ENCODE data around the gene MAP3K1.
A peak's percentile ranks its signal among the peaks of the same experiment; 100 is the strongest.

The MAP3K1 gene

DNA sequence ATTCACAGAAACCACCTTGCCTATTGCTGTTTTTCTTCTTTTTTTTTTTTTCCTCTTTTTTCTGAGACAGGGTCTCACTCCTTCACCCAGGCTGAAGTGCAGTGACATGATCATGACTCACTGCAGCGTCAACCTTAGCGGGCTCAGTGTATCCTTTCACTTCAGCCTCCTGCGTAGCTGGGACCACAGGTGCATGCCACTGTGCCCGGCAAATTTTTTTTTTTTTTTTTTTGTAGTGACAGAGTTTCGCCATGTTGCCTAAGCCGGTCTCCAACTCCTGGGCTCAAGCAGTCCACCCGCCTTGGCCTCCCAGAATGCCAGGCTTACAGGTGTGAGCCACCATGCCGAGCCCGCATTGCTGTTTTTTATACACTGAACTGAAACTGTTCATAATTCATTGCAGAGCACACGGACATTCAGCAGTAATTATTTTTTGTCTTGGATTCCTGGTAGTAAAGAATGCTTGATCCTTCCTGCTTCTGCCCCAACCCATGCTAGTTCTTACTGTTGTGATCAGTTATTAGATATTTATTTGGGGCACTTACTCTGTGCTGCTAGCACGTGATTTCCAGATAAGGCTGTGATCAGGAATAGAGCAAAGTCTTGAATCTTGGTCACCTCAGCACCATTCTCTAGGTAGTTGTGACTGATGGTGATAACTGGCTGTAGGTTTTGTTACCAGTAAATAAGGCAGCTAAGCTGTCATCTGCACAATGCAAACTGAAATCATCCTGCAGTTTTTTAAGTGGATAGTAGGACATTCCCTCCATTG is 14.0 kb downstream of the MAP3K1 start:
- Histone ChIP-seq H3K27me3 (ENCODE audit: low read depth, low read length) (no peaks in the 10 kb centered on the region), H2AFZ (ENCODE audit: low read depth, low read length) (no peak overlapping the region), H3K9me3 (ENCODE audit: insufficient read depth, low read length) (no peaks in the 10 kb centered on the region), H3K27ac (ENCODE audit: low read length) (no peak overlapping the region), H3K36me3 (replicated peaks; ENCODE audit: low read depth, low read length) (peaks cover 2% of the 10 kb centered on the region), H3K79me2 (ENCODE audit: low read length) (peaks cover 100% of the 10 kb centered on the region), H3K4me1 (ENCODE audit: low read length) (peaks cover 42% of the 10 kb centered on the region), H3K4me3 (ENCODE audit: low read length) (peak overlapping the region; percentile 52), H4K20me1 (ENCODE audit: insufficient read depth, low read length) (peaks cover 98% of the 10 kb centered on the region), H3K4me2 (ENCODE audit: low read length) (peak overlapping the region; percentile 67), H3K9ac (ENCODE audit: low read length) (no peak overlapping the region)
- TF ChIP-seq, protein P1, sequence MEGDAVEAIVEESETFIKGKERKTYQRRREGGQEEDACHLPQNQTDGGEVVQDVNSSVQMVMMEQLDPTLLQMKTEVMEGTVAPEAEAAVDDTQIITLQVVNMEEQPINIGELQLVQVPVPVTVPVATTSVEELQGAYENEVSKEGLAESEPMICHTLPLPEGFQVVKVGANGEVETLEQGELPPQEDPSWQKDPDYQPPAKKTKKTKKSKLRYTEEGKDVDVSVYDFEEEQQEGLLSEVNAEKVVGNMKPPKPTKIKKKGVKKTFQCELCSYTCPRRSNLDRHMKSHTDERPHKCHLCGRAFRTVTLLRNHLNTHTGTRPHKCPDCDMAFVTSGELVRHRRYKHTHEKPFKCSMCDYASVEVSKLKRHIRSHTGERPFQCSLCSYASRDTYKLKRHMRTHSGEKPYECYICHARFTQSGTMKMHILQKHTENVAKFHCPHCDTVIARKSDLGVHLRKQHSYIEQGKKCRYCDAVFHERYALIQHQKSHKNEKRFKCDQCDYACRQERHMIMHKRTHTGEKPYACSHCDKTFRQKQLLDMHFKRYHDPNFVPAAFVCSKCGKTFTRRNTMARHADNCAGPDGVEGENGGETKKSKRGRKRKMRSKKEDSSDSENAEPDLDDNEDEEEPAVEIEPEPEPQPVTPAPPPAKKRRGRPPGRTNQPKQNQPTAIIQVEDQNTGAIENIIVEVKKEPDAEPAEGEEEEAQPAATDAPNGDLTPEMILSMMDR (IDR thresholded peaks at IDR 0.05; ENCODE audit: low read depth, low read length) = no peak
- no peak for TF ChIP-seq EZH2phosphoT487 (IDR thresholded peaks at IDR 0.05; ENCODE audit: low read depth)

DNA sequence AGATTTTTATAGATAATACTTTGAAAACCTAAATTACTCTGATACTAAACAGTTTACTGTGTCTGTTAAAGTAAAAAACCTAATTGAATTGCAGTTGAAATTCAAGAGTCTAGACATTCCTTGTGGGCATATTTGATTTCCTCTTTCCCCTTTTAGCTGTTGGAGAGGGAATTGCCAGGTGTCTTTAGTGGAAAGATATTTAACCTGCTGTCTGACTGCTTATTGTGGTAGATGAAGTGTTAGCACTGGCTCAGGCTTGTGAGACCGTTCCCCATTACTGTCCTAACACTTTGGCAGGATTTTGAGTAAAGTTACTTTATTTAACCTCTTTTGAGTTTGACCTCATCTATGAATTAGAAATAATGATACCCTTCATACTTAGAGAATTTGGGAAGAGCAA is 16.4 kb downstream of the MAP3K1 start:
- Histone ChIP-seq H3K36me3 (replicated peaks; ENCODE audit: low read depth, low read length) (no peaks in the 10 kb centered on the region), H2AFZ (ENCODE audit: low read depth, low read length) (no peak overlapping the region), H3K4me2 (ENCODE audit: low read length) (no peak overlapping the region), H3K4me1 (ENCODE audit: low read length) (peaks cover 44% of the 10 kb centered on the region), H3K9ac (ENCODE audit: low read length) (no peak overlapping the region), H3K79me2 (ENCODE audit: low read length) (peaks cover 100% of the 10 kb centered on the region), H3K27me3 (ENCODE audit: low read depth, low read length) (no peaks in the 10 kb centered on the region), H3K9me3 (ENCODE audit: insufficient read depth, low read length) (no peaks in the 10 kb centered on the region), H3K4me3 (ENCODE audit: low read length) (no peak overlapping the region), H4K20me1 (ENCODE audit: insufficient read depth, low read length) (peaks cover 98% of the 10 kb centered on the region), H3K27ac (ENCODE audit: low read length) (no peak overlapping the region)
- TF ChIP-seq, protein P1 (IDR thresholded peaks at IDR 0.05; ENCODE audit: low read depth, low read length) = no peak
- TF ChIP-seq EZH2phosphoT487 (IDR thresholded peaks at IDR 0.05; ENCODE audit: low read depth) = no peak

DNA sequence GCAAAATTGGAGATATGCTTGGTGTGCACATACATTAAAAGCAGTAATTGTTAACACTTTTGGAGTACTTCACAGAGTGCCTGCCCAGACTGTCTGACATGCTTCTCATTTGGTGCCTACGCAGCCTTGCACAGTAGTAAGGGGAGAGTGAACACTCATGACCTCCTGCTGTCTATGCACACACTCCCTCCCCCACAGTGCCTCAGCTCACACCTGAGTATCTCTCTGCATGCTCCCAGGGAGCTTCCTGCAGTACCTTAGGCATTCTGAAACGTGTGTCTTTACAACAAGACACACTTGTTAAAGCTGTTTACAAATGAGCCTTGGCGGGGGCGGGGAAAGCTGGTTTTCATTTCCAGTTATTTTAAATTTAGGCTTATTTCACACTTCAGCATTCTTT is 18.0 kb downstream of the MAP3K1 start:
- H3K4me1 ChIP-seq (ENCODE audit: low read length) = peaks cover 53% of the 10 kb centered on the region
- no peak overlapping the region for H3K4me3 ChIP-seq (ENCODE audit: low read length)
- no peak overlapping the region for H3K9ac ChIP-seq (ENCODE audit: low read length)
- peaks cover 98% of the 10 kb centered on the region for H4K20me1 ChIP-seq (ENCODE audit: insufficient read depth, low read length)
- no peak for TF ChIP-seq EZH2phosphoT487 (IDR thresholded peaks at IDR 0.05; ENCODE audit: low read depth)
- TF ChIP-seq, protein P1 (IDR thresholded peaks at IDR 0.05; ENCODE audit: low read depth, low read length) = no peak
- no peak overlapping the region for H3K27ac ChIP-seq (ENCODE audit: low read length)
- H2AFZ ChIP-seq (ENCODE audit: low read depth, low read length) = no peak overlapping the region
- no peaks in the 10 kb centered on the region for H3K36me3 ChIP-seq (replicated peaks; ENCODE audit: low read depth, low read length)
- no peaks in the 10 kb centered on the region for H3K27me3 ChIP-seq (ENCODE audit: low read depth, low read length)
- H3K9me3 ChIP-seq (ENCODE audit: insufficient read depth, low read length) = no peaks in the 10 kb centered on the region
- peaks cover 100% of the 10 kb centered on the region for H3K79me2 ChIP-seq (ENCODE audit: low read length)
- H3K4me2 ChIP-seq (ENCODE audit: low read length) = no peak overlapping the region

DNA sequence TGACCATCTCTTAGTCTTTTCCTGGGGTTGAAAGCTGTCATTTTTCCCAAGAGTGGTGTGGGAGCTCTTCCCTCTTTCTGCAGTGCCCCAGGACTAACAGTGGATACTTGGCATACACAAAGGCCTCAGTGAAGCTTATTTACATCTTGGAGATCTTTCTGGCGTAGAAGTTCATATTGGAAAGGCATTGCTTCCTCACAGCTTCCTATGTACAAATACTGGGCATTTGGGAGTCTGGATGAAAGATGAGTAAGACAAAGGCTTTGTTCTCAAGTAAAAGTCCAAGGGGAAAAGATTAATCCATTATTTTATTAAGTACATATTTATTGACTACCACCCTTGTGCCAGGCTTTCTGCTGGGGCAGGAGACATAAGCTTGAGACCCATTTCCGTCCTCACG is 22.0 kb downstream of the MAP3K1 start:
- peak overlapping the region; percentile 66 for H3K4me2 ChIP-seq (ENCODE audit: low read length)
- no peaks in the 10 kb centered on the region for H3K27me3 ChIP-seq (ENCODE audit: low read depth, low read length)
- peaks cover 100% of the 10 kb centered on the region for H3K79me2 ChIP-seq (ENCODE audit: low read length)
- no peak overlapping the region for H3K4me3 ChIP-seq (ENCODE audit: low read length)
- no peak for TF ChIP-seq EZH2phosphoT487 (IDR thresholded peaks at IDR 0.05; ENCODE audit: low read depth)
- TF ChIP-seq, protein P1 (IDR thresholded peaks at IDR 0.05; ENCODE audit: low read depth, low read length) = no peak
- no peaks in the 10 kb centered on the region for H3K36me3 ChIP-seq (replicated peaks; ENCODE audit: low read depth, low read length)
- peaks cover 96% of the 10 kb centered on the region for H4K20me1 ChIP-seq (ENCODE audit: insufficient read depth, low read length)
- 0 out of 2 replicates have a peak overlapping the region, but pooled peaks have one; percentile 8 for H3K9ac ChIP-seq (ENCODE audit: low read length)
- peaks cover 59% of the 10 kb centered on the region for H3K4me1 ChIP-seq (ENCODE audit: low read length)
- H2AFZ ChIP-seq (ENCODE audit: low read depth, low read length) = no peak overlapping the region
- no peaks in the 10 kb centered on the region for H3K9me3 ChIP-seq (ENCODE audit: insufficient read depth, low read length)
- peak overlapping the region; percentile 49 for H3K27ac ChIP-seq (ENCODE audit: low read length)

Measured in OCI-LY3 (cell line).